ENCODE measurements around the gene LRRC4C. TPM values are rescaled to one million over a fixed set of nuclear protein-coding genes. Genes with fewer than 3 reads are reported as not detected.

LRRC4C gene
- total RNA-seq, 4 donors from 2014 or later: 0.40 to 1.7 TPM; not detected in 2

DNA sequence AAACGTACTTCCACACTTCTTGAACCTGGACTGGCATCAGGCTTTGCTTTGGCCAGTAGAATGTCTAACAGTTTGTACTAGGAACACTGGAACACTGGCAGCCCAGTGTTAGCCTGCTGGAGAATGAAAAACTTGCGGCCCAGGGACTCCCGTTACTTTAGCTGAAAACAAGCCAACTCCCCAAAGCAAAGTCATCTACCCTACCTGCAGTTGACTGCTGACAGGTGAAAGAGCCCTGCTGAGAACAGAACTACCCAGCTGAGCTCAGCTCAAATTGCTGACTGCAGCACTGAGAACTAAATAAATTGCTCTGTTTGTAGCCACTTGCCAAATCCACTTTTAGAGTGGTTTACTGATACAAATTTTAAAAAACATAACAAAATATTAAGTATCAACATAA, 342.5 kb downstream of the LRRC4C start:
- Histone ChIP-seq H3K27ac (no peak overlapping the region), H3K4me3 (no peak overlapping the region), H3K9me3 (no peaks in the 10 kb centered on the region), H3K4me1 (no peaks in the 10 kb centered on the region), H3K27me3 (no peaks in the 10 kb centered on the region), H3K36me3 (no peaks in the 10 kb centered on the region)
- TF ChIP-seq, protein P1, sequence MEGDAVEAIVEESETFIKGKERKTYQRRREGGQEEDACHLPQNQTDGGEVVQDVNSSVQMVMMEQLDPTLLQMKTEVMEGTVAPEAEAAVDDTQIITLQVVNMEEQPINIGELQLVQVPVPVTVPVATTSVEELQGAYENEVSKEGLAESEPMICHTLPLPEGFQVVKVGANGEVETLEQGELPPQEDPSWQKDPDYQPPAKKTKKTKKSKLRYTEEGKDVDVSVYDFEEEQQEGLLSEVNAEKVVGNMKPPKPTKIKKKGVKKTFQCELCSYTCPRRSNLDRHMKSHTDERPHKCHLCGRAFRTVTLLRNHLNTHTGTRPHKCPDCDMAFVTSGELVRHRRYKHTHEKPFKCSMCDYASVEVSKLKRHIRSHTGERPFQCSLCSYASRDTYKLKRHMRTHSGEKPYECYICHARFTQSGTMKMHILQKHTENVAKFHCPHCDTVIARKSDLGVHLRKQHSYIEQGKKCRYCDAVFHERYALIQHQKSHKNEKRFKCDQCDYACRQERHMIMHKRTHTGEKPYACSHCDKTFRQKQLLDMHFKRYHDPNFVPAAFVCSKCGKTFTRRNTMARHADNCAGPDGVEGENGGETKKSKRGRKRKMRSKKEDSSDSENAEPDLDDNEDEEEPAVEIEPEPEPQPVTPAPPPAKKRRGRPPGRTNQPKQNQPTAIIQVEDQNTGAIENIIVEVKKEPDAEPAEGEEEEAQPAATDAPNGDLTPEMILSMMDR (IDR thresholded peaks at IDR 0.05): no peak
- no peak for TF ChIP-seq POLR2A (IDR thresholded peaks at IDR 0.05)
- DNase-seq: no peak

DNA sequence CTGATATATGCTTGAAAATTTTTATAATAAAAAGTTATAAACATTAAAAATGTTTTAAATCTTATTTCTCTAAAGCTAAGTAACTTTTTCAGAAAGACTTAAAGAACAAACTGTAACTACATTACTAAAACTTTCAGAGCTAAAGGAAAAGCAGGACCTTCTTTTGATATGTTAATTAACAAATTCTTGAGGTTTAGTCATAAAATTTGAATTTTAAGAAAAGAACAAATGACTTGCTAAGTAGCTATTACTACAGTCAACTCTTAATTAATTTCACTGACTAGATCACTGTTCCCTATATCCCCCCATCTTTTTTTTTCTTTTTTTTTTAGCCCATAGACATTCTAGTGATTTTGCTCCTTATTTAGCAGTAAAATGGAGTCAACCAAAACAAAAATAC, 344.4 kb downstream of the LRRC4C start:
- Histone ChIP-seq H3K4me1 (no peaks in the 10 kb centered on the region), H3K27me3 (no peaks in the 10 kb centered on the region), H3K27ac (no peak overlapping the region), H3K4me3 (no peak overlapping the region), H3K9me3 (no peaks in the 10 kb centered on the region), H3K36me3 (no peaks in the 10 kb centered on the region)
- TF ChIP-seq, protein P1 (IDR thresholded peaks at IDR 0.05): no peak
- TF ChIP-seq POLR2A (IDR thresholded peaks at IDR 0.05): no peak
- DNase-seq: no peak

DNA sequence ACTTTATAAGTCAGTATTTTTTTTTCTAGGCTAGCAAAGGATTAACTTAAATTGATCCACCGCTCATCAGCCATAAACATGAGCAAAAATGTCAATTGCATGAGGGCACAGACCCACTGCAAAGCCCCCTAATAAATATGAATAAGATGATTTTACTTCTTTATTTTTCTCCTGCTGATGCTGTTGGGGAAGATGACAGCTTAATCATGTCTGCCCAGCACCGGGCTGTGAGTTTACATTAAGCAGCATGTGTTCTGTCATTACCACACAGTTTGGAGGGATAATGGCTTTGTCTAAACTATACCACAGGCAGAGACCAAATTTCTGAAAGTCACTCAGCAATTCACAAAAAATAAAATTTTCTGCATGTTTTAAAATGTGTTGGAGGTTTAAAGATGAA, 346.3 kb downstream of the LRRC4C start:
- Histone ChIP-seq H3K36me3 (no peaks in the 10 kb centered on the region), H3K27ac (no peak overlapping the region), H3K9me3 (no peaks in the 10 kb centered on the region), H3K4me3 (no peak overlapping the region), H3K4me1 (no peaks in the 10 kb centered on the region), H3K27me3 (no peaks in the 10 kb centered on the region)
- no peak for DNase-seq
- TF ChIP-seq, protein P1 (IDR thresholded peaks at IDR 0.05): no peak
- no peak for TF ChIP-seq POLR2A (IDR thresholded peaks at IDR 0.05)

DNA sequence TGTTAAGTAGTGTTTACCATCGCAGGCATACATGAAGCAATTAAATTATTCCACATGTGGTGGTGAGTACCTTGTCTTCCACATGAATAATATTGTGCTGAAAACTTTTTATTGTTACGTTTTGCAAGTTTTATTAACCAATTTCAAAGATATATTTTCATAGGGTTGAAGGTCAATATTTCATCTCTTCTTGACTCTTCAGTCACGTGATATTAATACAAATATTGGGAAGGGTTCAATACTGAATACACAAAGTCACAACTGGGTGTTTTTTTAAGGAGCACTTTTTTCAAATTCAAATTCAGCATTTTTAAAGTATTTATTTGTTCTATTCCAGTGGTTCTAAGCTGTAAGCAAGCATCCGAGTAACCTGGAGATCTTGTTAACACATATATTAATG, 348.9 kb downstream of the LRRC4C start:
- TF ChIP-seq POLR2A (IDR thresholded peaks at IDR 0.05): no peak
- TF ChIP-seq, protein P1 (IDR thresholded peaks at IDR 0.05): no peak
- no peak for DNase-seq
- H3K4me3 ChIP-seq: no peak overlapping the region
- H3K36me3 ChIP-seq: no peaks in the 10 kb centered on the region
- H3K27me3 ChIP-seq: no peaks in the 10 kb centered on the region
- H3K4me1 ChIP-seq: no peaks in the 10 kb centered on the region
- H3K27ac ChIP-seq: no peak overlapping the region
- no peaks in the 10 kb centered on the region for H3K9me3 ChIP-seq

DNA sequence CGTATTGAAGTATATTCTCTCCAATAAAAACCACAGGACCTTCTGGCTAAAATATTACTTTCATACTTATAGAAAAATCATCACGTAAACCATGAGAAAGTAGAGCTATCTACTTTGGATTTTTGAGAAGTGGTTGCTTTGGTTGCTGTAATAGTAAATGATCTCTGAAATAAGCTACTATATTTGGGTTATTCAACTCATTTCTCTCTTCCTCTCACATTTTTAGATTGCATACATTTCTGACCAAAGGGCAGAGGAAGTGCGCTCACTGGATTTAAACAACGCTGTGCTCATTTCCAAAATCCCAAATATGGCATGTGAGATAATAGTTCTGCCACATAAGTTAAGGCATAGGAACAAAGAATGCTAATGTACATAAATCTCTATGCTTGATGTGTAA, 357.0 kb downstream of the LRRC4C start:
- no peak for DNase-seq
- H3K9me3 ChIP-seq: no peaks in the 10 kb centered on the region
- no peaks in the 10 kb centered on the region for H3K36me3 ChIP-seq
- no peak overlapping the region for H3K4me3 ChIP-seq
- no peak overlapping the region for H3K27ac ChIP-seq
- H3K27me3 ChIP-seq: no peaks in the 10 kb centered on the region
- no peaks in the 10 kb centered on the region for H3K4me1 ChIP-seq
- TF ChIP-seq POLR2A (IDR thresholded peaks at IDR 0.05): no peak
- TF ChIP-seq, protein P1 (IDR thresholded peaks at IDR 0.05): no peak

DNA sequence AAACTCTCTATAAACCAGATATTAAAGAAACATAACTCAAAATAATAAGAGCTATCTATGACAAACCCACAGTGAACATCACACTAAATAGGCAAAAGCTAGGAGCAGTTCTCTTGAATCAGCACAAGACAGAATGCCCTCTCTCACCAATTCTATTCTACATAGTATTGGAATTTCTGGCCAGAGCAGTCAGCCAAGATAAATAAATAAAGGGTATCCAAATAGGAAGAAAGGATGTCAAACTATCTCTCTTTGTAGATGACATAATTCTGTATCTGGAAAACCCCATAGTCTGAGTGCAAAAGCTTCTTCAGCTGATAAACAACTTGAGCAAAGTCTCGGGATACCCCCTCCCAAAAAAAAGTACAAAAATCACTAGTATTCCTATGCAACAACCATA, 359.8 kb downstream of the LRRC4C start:
- H3K4me3 ChIP-seq: no peak overlapping the region
- H3K27me3 ChIP-seq: no peaks in the 10 kb centered on the region
- TF ChIP-seq POLR2A (IDR thresholded peaks at IDR 0.05): no peak
- no peak overlapping the region for H3K27ac ChIP-seq
- H3K4me1 ChIP-seq: no peaks in the 10 kb centered on the region
- no peaks in the 10 kb centered on the region for H3K9me3 ChIP-seq
- no peaks in the 10 kb centered on the region for H3K36me3 ChIP-seq
- DNase-seq: no peak

All from Peyer's patch (tissue), 4 donors.